Spinal cord (tissue), 10 donors: ENCODE data around the gene FREY1. TPM values are rescaled to one million over a fixed set of nuclear protein-coding genes. Genes with fewer than 3 reads are reported as not detected.
A peak's percentile ranks its signal among the peaks of the same experiment; 100 is the strongest.

ENCODE experiments used
- DNase-seq, 6 donors: peaks; one replicate each; pipeline versions ENCODE4 v3.0.0 to v3.0.0-alpha.2; 2013 to 2015; ENCODE audit warnings: low spot score in 6 of 6, low read depth in 4 of 6
- H3K27ac ChIP-seq: one replicate; pipeline ENCODE4 v1.5.1; 2013; ENCODE audit warnings: low read depth, low read length, control low read depth
- H3K27me3 ChIP-seq: one replicate; pipeline ENCODE4 v1.6.1; 2013; ENCODE audit warnings: low read length; ENCODE audit not compliant: control insufficient read depth, insufficient read depth
- H3K36me3 ChIP-seq: one replicate; pipeline ENCODE4 v1.6.1; 2013; ENCODE audit warnings: low read length; ENCODE audit not compliant: control insufficient read depth, insufficient read depth
- H3K4me1 ChIP-seq: one replicate; pipeline ENCODE4 v1.6.1; 2013; ENCODE audit warnings: low read length; ENCODE audit not compliant: control insufficient read depth, insufficient read depth
- H3K4me3 ChIP-seq: one replicate; pipeline ENCODE4 v1.5.1; 2013; ENCODE audit warnings: low read depth, low read length, control low read depth
- H3K9me3 ChIP-seq: one replicate; pipeline ENCODE4 v1.6.1; 2013; ENCODE audit warnings: low read length; ENCODE audit not compliant: control insufficient read depth, insufficient read depth
- WGBS: methylation state at CpG from one replicate; pipeline ENCODE4 v1.1.5; 2013; ENCODE audit warnings: missing lambda C conversion rate; ENCODE audit not compliant: insufficient coverage; 5-methylcytosine and 5-hydroxymethylcytosine counted together
- polyA plus RNA-seq, 2 donors: library from polyadenylated mRNA; unstranded; fragments of 120-200 nt; gene quantifications; one replicate each; pipeline ENCODE4 v1.2.1, GENCODE V29; 2013; ENCODE audit not compliant: insufficient read length in 2 of 2
- total RNA-seq, 2 donors: library from RNA; depleted of rRNA in 1 of 2; stranded (reverse); fragments of 120-200 nt in 1 of 2; fragments of >200 nt in 1 of 2; gene quantifications; one replicate each; pipeline versions ENCODE4 v1.2.3 to v1.2.4, GENCODE V29; 2013 to 2014
- donor health status: healthy.

FREY1 gene
- total and polyA plus RNA-seq, 4 donors = 0.57 to 0.72 (median 0.59) TPM; not detected in 1

DNA sequence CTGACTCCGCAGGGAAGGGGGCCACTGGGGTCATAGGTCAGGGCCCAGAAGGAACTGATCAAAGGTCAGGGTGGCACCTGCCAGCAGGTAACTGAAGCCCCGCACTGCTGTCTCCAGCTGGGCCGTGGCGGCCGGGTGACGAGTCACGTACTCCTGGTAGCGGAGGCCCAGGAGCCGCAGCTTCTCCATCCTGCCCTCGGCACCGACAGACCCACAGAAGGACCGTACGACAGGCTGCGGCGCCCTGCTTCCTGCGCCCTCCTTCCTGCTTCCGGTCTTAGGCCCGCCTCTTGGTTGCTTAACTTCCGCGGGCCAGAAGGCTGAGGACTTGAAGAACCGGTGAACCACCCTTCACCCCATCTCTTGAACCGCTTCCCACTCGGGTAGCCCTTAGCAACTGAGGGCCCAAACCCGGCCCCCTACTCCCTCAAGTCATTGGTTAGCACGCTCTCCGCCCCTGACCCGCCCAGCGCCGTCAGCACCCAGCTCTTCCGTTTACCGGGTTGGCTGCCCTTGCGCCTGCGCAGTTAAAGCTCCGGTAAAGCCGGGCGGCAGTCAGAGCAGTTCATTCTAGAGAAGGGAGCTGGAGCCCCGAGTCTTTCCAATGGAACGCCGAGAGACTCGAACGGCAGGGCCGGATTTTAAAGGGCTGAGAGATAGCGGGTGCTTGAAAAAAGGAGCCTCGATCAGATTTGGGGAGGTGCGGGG is 10.7 kb upstream of the FREY1 start, which contains the start of gene PEX16:
Gene PEX16, minus strand, starts transcription at position 255 of the 708 bp plus-strand sequence. Its CDS starts 66 bp downstream, at position 189.
- Histone ChIP-seq H3K27me3 (peaks cover 15% of the 10 kb centered on the region), H3K4me1 (peaks cover 42% of the 10 kb centered on the region), H3K27ac (peak within 1 kb of the TSS; percentile 89), H3K36me3 (peaks cover 35% of the 10 kb centered on the region), H3K4me3 (peak within 1 kb of the TSS; percentile 97), H3K9me3 (no peaks in the 10 kb centered on the region)
- DNase-seq = peak; percentile 92 to 99 (median 98)
- 0% methylated on average over 45 of the region's 45 CpGs for WGBS

DNA sequence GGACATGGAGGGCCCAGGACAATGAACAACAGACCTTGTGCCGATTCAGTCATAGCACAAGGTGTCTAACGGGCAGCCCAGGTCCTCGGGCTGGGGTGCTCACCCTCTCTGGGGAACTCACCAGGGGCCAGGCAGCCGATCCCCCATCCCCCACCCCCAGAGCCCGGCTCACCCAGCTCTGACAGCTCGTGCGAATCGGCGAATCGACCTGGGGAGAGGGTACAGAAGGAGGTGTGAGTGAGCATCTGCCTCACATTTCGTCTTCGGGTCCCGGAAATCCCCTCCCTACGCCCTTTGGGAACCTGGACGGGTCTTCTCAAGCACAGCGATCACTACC is 10.2 kb upstream of the FREY1 start:
- Histone ChIP-seq H3K27ac (peak overlapping the region; percentile 89), H3K9me3 (no peaks in the 10 kb centered on the region), H3K4me1 (peaks cover 38% of the 10 kb centered on the region), H3K27me3 (peaks cover 14% of the 10 kb centered on the region), H3K4me3 (peak overlapping the region; percentile 97), H3K36me3 (peaks cover 40% of the 10 kb centered on the region)
- DNase-seq = no peak
- 11% methylated on average over 8 of the region's 16 CpGs for WGBS

DNA sequence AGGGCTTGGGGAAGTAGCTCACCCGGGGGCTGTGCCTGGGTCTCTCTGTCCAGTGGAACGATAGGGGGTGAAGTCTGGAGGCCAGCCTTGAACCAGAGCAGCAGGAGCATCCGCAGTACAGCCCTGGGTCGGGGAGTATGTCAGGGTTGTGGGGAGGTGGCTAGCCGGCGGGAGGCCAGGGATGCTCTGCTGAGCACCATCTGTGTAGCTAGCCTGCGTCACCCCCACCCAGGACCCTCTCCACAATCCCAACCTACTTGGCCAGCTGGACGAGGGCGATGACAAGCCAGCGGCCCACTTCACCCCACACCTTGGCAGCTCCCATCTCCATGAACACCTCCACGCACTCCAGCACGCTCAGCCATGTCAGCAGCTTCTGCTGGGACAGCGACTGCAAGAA is 8.4 kb upstream of the FREY1 start:
- Histone ChIP-seq H3K27ac (no peak overlapping the region), H3K36me3 (peaks cover 58% of the 10 kb centered on the region), H3K9me3 (no peaks in the 10 kb centered on the region), H3K27me3 (peaks cover 2% of the 10 kb centered on the region), H3K4me1 (peaks cover 28% of the 10 kb centered on the region), H3K4me3 (no peak overlapping the region)
- 84% methylated on average over 10 of the region's 13 CpGs for WGBS
- no peak for DNase-seq

DNA sequence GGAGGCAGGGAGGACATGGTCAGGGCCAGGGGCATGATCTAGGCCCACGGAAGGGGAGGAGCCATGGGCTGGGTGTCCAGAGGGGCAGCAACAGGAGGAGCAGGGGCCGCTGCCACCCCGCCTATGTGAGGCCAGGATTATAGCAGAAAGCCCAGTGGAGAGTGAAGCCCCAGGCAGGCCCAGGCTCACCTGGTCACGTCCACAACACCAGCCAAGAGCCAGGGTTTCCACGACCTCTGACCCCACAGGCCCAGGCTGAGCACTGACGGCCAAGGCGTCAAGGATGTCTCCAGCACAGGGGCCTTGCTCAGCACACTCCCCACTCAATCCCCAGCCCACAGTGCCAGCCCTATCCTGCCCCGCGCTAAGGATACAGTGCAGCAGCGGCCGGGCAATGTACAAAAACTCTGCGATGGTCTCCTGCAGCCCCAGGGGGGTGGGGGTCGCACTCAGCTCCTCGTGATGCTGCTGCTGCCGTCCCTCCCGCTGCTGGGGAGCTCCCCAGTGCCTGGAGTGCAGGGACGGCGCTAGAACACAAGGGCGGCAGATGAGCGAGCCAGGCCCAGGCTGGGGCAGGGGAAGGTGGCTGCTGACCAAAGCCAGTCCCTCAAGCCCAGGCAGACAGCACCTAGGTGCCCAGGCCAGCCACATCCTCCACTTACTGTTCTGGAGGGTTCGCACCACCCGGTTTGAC is 7.0 kb upstream of the FREY1 start:
- 91% methylated on average over 22 of the region's 22 CpGs for WGBS
- no peak for DNase-seq
- Histone ChIP-seq H3K9me3 (no peaks in the 10 kb centered on the region), H3K4me3 (no peak overlapping the region), H3K27ac (no peak overlapping the region), H3K27me3 (no peaks in the 10 kb centered on the region), H3K4me1 (peaks cover 26% of the 10 kb centered on the region), H3K36me3 (peaks cover 72% of the 10 kb centered on the region)

DNA sequence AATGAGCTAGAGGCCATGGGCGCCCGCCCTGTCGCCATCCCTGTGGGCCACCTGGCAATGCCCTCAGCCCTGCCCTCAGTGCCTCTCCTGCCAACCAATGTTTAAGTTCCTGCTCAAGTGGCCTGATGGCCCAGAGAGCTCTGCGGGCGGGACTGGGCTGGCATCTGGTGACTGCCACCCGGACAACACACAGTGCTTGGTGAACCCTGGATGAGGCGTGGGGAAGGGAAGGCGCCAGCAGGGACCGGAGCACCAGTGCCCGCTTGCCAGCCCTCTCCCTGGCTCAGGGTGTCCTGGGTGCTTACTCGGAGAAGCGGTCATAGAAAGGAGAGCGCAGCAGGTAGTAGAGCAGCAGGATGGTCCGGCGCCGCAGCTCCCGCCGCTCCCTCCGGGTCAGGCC is 6.4 kb upstream of the FREY1 start:
- WGBS = 96% methylated on average over 19 of the region's 19 CpGs
- H3K9me3 ChIP-seq = no peaks in the 10 kb centered on the region
- no peak overlapping the region for H3K4me3 ChIP-seq
- DNase-seq = no peak
- H3K27me3 ChIP-seq = no peaks in the 10 kb centered on the region
- H3K27ac ChIP-seq = no peak overlapping the region
- peaks cover 28% of the 10 kb centered on the region for H3K4me1 ChIP-seq
- H3K36me3 ChIP-seq = peaks cover 77% of the 10 kb centered on the region

DNA sequence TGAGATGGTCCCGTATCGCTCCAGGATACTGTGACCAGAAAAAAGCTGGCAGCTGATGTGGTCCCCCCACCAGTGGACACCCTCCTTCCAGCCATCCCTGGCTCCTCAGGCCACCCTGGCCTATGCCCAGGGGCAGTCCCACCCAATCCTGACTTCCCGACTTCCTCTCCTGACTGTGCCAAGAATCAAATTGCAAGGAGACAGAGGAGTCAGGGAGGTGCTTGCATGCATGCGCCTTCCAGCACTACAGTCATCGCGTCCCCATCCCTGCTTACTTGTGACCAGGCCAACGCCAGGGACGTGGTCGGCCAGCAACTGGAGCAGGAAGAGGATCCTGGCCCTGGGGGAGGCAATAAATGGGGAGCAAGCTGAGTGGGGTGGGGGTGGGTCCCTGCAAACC is 3.6 kb upstream of the FREY1 start:
- no peak overlapping the region for H3K27ac ChIP-seq
- H3K27me3 ChIP-seq = no peaks in the 10 kb centered on the region
- H3K4me1 ChIP-seq = peaks cover 31% of the 10 kb centered on the region
- no peak for DNase-seq
- H3K9me3 ChIP-seq = no peaks in the 10 kb centered on the region
- H3K4me3 ChIP-seq = no peak overlapping the region
- H3K36me3 ChIP-seq = peaks cover 98% of the 10 kb centered on the region
- 88% methylated on average over 9 of the region's 9 CpGs for WGBS

DNA sequence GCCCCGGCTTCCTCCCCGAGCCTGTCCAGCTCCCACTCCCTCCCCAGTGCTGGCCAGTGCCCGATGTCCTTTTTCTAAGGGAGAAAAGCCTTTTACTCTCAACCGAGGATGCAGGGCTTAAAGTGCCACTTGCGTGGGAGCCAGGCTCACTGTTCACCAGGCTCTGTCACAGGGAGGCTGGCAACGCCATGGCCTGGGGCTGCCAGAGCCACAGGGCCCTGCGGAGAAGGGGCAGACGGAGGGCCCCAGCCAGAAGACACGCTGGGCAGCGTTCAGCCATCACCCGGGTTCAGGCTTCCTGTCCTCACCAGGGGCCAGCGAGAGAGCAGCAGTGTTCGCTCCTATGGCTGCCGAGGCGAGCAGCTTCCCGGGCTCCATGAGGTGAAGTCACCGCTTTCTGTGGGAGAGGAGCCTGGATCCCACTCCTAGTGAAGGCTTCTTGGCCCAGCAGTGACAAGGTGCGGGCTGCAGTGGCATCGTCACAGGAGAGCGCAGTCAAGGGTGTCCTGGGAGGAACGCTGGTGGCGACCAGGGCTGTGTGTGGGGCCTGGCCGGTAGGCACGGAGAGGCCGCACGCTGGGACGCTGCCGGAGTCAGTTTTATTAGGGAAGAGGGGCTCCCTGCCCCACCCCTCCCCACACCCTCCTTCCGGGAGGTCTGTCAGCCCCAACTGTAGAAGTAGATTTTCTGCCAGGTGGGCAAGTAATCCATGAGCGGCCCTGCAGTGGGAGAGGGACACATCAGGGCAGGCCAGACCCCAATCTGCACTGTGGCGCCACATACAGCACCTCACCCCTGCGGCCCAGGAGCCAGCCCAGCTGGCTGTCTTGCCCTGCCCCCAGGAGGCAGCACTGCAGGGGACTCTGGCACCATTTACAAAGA is 2.8 kb upstream of the FREY1 start:
- H3K9me3 ChIP-seq = no peaks in the 10 kb centered on the region
- H3K4me1 ChIP-seq = peaks cover 31% of the 10 kb centered on the region
- 86% methylated on average over 24 of the region's 32 CpGs for WGBS
- H3K4me3 ChIP-seq = no peak overlapping the region
- DNase-seq = no peak
- no peak overlapping the region for H3K27ac ChIP-seq
- H3K27me3 ChIP-seq = no peaks in the 10 kb centered on the region
- H3K36me3 ChIP-seq = peaks cover 98% of the 10 kb centered on the region

DNA sequence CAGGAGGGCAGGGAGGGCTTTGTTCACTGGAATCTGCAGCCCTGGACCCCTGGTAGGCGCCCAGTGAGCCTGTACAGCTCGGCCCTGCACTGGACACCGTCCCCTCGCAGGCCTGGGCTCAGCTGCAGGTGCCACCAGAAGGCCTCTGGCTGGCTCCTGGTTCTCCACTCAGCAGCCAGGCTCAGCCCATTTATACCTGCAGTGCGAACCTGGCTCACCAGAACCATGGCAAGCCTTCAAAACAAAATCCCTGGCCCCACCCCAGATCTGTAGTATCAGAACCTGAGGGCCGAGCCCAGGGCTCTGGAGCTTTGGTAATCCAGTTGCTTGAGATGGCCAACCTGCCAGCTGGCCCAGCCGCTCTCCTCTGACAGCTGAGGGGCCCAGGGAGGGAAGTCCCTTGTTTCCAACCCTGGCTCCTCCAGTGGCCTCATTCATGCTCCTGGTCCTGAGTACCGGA is 870 bp upstream of the FREY1 start:
- H3K4me1 ChIP-seq = peaks cover 44% of the 10 kb centered on the region
- H3K27me3 ChIP-seq = no peaks in the 10 kb centered on the region
- peak in 2 of 6 donors; percentile 19 to 59 for DNase-seq
- H3K4me3 ChIP-seq = no peak overlapping the region
- 66% methylated on average over 8 of the region's 8 CpGs for WGBS
- no peaks in the 10 kb centered on the region for H3K9me3 ChIP-seq
- peak overlapping the region; percentile 57 for H3K27ac ChIP-seq
- H3K36me3 ChIP-seq = peaks cover 98% of the 10 kb centered on the region

DNA sequence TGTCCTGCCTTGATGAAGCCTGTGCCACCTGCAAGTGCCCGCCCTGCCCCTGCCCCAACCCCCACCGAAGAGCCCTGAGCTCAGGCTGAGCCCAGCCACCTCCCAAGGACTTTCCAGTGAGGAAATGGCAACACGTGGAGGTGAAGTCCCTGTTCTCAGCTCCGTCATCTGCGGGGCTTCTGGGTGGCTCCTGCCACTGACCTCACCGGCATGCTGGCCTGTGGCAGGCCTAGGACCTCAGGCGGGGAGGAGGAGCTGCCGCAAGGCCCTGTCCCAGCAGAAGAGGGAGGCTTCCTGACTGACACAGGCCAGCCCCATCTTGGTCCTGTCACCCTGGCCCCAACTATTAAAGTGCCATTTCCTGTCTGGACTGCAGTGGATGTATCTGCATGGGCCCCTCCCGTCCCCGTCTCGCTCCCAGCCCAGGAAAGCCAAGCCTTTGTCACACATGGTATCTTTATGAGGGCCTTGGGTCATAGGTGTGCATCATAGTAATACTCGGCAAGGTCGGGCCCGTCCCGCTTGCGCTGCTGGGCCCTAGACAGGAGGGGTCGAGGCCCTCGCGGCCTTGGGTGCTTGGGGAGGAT is 882 bp downstream of the FREY1 start:
- DNase-seq = no peak
- Histone ChIP-seq H3K4me3 (no peak overlapping the region), H3K9me3 (no peaks in the 10 kb centered on the region), H3K4me1 (peaks cover 61% of the 10 kb centered on the region), H3K27me3 (no peaks in the 10 kb centered on the region), H3K27ac (no peak overlapping the region), H3K36me3 (peaks cover 97% of the 10 kb centered on the region)
- 87% methylated on average over 19 of the region's 19 CpGs for WGBS
